Mesothelial cell of epicardium (in vitro differentiated cells): ENCODE results near the gene VWA8. TPM values are rescaled to one million over a fixed set of nuclear protein-coding genes. Genes with fewer than 3 reads are reported as not detected.

Experiments used
- DNase-seq, 2 experiments: peaks; one replicate each; pipeline ENCODE4 v3.0.0; 2021; ENCODE audit warnings: low spot score in 2 of 2; ENCODE audit not compliant: unreplicated experiment in 2 of 2
- H3K27ac Mint-ChIP-seq: 2 replicates; pipeline ENCODE4 v1.8.0; 2021; ENCODE audit warnings: mixed read lengths
- H3K27me3 Mint-ChIP-seq: 2 replicates; pipeline ENCODE4 v1.8.0; 2021; ENCODE audit warnings: low read depth, mixed read lengths
- H3K36me3 Mint-ChIP-seq: 2 replicates; pipeline ENCODE4 v1.8.0; 2021; ENCODE audit warnings: mixed read lengths
- H3K4me1 Mint-ChIP-seq: 2 replicates; pipeline ENCODE4 v1.8.0; 2021; ENCODE audit warnings: mixed read lengths
- H3K4me3 Mint-ChIP-seq: 2 replicates; pipeline ENCODE4 v1.8.0; 2021; ENCODE audit warnings: mild to moderate bottlenecking, moderate library complexity, mixed read lengths
- H3K9me3 Mint-ChIP-seq: 2 replicates; pipeline ENCODE4 v1.8.0; 2021; ENCODE audit warnings: mixed read lengths
- total RNA-seq: library from RNA; stranded (reverse); gene quantifications from 3 replicates; pipeline ENCODE4 v1.2.1, GENCODE V29; 2021
- TF ChIP-seq, protein P1 (sequence below): fragments of 200-600 bp; sonication (generic); IDR thresholded peaks from one replicate; pipeline ENCODE4 v1.5.0; 2021; ENCODE audit warnings: antibody characterized with exemption; ENCODE audit not compliant: unreplicated experiment

Gene VWA8
- total RNA-seq, 1 donor from 2014 or later = 20.0 TPM

DNA sequence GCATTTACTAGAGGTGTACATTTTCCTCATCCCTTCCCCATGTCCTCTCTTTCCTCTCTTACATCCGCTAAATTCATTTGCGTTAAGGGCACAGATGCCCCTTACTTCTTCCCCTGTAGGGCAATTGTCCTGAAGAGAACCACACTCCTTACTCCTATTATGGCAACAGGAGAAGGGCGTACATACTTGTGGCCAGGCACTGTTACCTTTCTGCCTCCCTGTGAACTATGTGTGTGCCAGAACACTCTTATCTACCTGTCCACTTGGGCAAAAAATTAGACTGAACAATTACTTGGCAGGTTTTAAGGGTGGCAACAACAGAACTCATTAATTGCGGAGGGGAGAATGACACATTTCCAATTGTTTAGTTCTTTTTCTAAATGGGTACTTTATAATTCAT lies 351.1 kb downstream of the VWA8 start:
- Mint-ChIP-seq H3K36me3 (peaks cover 9% of the 10 kb centered on the region), H3K4me1 (peaks cover 43% of the 10 kb centered on the region), H3K27me3 (no peaks in the 10 kb centered on the region), H3K9me3 (no peaks in the 10 kb centered on the region), H3K27ac (peak overlapping the region; percentile 74), H3K4me3 (no peak overlapping the region)
- TF ChIP-seq, protein P1, sequence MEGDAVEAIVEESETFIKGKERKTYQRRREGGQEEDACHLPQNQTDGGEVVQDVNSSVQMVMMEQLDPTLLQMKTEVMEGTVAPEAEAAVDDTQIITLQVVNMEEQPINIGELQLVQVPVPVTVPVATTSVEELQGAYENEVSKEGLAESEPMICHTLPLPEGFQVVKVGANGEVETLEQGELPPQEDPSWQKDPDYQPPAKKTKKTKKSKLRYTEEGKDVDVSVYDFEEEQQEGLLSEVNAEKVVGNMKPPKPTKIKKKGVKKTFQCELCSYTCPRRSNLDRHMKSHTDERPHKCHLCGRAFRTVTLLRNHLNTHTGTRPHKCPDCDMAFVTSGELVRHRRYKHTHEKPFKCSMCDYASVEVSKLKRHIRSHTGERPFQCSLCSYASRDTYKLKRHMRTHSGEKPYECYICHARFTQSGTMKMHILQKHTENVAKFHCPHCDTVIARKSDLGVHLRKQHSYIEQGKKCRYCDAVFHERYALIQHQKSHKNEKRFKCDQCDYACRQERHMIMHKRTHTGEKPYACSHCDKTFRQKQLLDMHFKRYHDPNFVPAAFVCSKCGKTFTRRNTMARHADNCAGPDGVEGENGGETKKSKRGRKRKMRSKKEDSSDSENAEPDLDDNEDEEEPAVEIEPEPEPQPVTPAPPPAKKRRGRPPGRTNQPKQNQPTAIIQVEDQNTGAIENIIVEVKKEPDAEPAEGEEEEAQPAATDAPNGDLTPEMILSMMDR = no peak
- no peak for DNase-seq

- TF ChIP-seq, protein P1 = no peak
- Mint-ChIP-seq H3K9me3 (no peaks in the 10 kb centered on the region), H3K4me1 (peaks cover 33% of the 10 kb centered on the region), H3K36me3 (peaks cover 11% of the 10 kb centered on the region), H3K4me3 (no peak overlapping the region), H3K27ac (peak overlapping the region; percentile 55), H3K27me3 (no peaks in the 10 kb centered on the region)
- DNase-seq = no peak
Measured at GRCh38 chr13:41608839-41609177, 352.1 kb downstream of the VWA8 start.

GRCh38 chr13:41608111-41608838 lies 352.6 kb downstream of the VWA8 start:
- TF ChIP-seq, protein P1 = no peak
- H3K4me3 Mint-ChIP-seq = no peak overlapping the region

DNA sequence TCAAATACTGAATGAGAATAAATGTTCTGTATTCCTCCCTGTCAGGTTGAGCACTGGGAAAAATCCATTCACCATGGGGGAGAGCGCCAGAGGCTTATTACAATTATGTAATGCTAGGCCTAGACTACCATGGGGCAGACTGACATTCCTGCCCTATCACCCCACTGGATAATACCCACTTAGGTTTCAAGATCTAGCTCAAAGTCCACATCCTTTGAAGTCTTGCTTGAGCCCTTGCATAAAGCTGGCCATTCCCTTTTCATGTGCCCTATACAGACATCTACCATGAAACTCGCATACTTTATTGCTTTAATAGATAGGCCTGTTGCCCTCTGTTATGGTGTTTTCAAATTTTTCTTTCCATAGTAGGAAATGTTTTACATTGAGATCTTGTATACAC lies 354.3 kb downstream of the VWA8 start:
- no peak for DNase-seq
- Mint-ChIP-seq H3K4me1 (peaks cover 25% of the 10 kb centered on the region), H3K36me3 (peaks cover 18% of the 10 kb centered on the region), H3K4me3 (no peak overlapping the region), H3K27ac (no peak overlapping the region), H3K27me3 (no peaks in the 10 kb centered on the region), H3K9me3 (no peaks in the 10 kb centered on the region)
- TF ChIP-seq, protein P1 = no peak

More at GRCh38 chr13:41608111-41608838, 352.6 kb downstream of the VWA8 start:
- Mint-ChIP-seq H3K36me3 (peaks cover 14% of the 10 kb centered on the region), H3K4me1 (peaks cover 27% of the 10 kb centered on the region), H3K27ac (no peak overlapping the region), H3K9me3 (no peaks in the 10 kb centered on the region), H3K27me3 (no peaks in the 10 kb centered on the region)
- DNase-seq = no peak

DNA sequence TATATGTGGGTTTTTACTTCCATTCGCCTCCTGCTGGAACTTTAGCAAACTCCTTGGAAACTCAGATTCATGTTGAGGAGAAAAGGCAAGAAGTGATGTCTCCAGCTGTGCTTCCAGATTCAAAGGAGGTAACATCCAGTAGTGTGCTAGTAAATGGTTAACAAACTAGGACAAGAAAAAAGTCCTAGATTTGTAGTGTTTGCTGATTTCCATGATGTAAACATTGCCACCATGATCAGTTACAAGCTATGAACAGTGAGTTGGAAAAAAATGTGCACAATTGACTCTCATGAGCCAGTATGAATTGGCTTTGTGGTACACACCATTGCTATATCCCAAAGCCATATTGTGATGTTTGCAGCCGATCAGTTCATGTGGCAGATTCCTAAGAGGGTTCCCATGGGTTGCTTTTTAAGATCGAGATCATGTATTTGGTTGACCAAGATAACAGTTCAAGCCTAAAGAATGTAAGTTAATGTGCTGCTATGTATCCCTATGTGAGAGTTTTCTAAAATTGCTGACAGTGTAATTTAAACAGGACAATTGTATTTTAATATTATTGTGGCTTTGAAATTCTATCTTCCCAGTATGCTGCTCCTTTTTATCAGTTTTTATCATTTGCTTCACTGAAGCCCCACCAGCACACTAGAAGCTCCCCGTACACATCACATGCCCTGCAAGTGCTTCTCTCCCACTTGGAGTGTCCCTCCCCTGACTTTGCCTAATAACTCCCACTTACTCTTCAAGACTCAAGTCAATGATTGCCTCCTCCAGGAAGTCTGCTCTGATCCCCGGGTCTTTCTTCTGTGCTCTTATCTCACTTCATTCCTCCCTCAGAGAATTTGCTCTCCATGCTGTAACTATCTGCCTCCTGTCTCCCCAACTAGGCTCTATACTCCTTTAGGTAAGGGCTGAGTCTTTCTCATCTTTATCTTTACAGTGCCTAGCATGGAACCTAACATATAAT lies 355.3 kb downstream of the VWA8 start:
- no peak overlapping the region for H3K4me3 Mint-ChIP-seq
- peaks cover 24% of the 10 kb centered on the region for H3K36me3 Mint-ChIP-seq
- no peaks in the 10 kb centered on the region for H3K27me3 Mint-ChIP-seq
- H3K27ac Mint-ChIP-seq = no peak overlapping the region
- TF ChIP-seq, protein P1 = no peak
- DNase-seq = no peak
- H3K9me3 Mint-ChIP-seq = no peaks in the 10 kb centered on the region
- H3K4me1 Mint-ChIP-seq = peaks cover 20% of the 10 kb centered on the region
